OCI-LY7 (cell line): ENCODE data around the gene OPTC. TPM values are rescaled to one million over a fixed set of nuclear protein-coding genes. Genes with fewer than 3 reads are reported as not detected.

Experiments used
- BruUV-seq: library from RNA; stranded (reverse); fragments of 400-500 nt; replicated peaks from 2 replicates; lab custom pipeline; 2021; lab: Mats Ljungman, UMichigan
- CTCF ChIA-PET: fragments of 300-600 bp; sonication (Branson Sonifier 250); formaldehyde crosslinking; loops from one replicate; lab custom pipeline; 2022; ENCODE audit warnings: antibody characterized with exemption; ENCODE audit not compliant: unreplicated experiment; lab: Charles Lee
- POLR2A ChIA-PET: fragments of 300-600 bp; sonication (Branson Sonifier 250); formaldehyde crosslinking; loops from one replicate; lab custom pipeline; 2022; ENCODE audit warnings: antibody characterized with exemption; lab: Charles Lee
- DNase-seq: peaks from one replicate; pipeline ENCODE4 v3.0.0-alpha.2; 2015; ENCODE audit warnings: low spot score
- H2AFZ ChIP-seq: fragments of 200-600 bp; sonication (generic), shearing (Covaris generic); 2 replicates; pipeline ENCODE4 v1.6.1; 2014; ENCODE audit warnings: mild to moderate bottlenecking, antibody characterized with exemption, low read length, moderate library complexity
- H3K27ac ChIP-seq: fragments of 200-600 bp; sonication (generic); 2 replicates; pipeline ENCODE4 v1.5.1; 2014; ENCODE audit warnings: mixed run types, low read depth, mild to moderate bottlenecking, moderate library complexity, low read length, inconsistent platforms; ENCODE audit not compliant: poor library complexity, severe bottlenecking
- H3K36me3 ChIP-seq: fragments of 200-600 bp; sonication (generic); 2 replicates; pipeline ENCODE4 v1.6.1; 2014; ENCODE audit warnings: mild to moderate bottlenecking, antibody characterized with exemption, low read length, moderate library complexity, mixed read lengths; ENCODE audit not compliant: insufficient read depth
- H3K4me1 ChIP-seq: fragments of 200-600 bp; sonication (generic); 2 replicates; pipeline ENCODE4 v1.5.1; 2014; ENCODE audit warnings: mild to moderate bottlenecking, low read length; ENCODE audit not compliant: insufficient read depth, poor library complexity, severe bottlenecking
- H3K4me2 ChIP-seq: fragments of 200-600 bp; sonication (generic); 2 replicates; pipeline ENCODE4 v1.6.1; 2014; ENCODE audit warnings: mild to moderate bottlenecking, low read length
- H3K4me3 ChIP-seq: fragments of 200-600 bp; sonication (generic); 2 replicates; pipeline ENCODE4 v1.5.1; 2014; ENCODE audit warnings: mild to moderate bottlenecking, low read depth, low read length; ENCODE audit not compliant: poor library complexity, severe bottlenecking
- H3K79me2 ChIP-seq: fragments of 200-600 bp; sonication (generic); 2 replicates; pipeline ENCODE4 v1.6.1; 2016; ENCODE audit warnings: low read depth, mild to moderate bottlenecking, low read length, moderate library complexity, mixed read lengths; ENCODE audit not compliant: insufficient read depth
- H3K9me2 ChIP-seq: fragments of 200-600 bp; sonication (generic); 2 replicates; pipeline ENCODE4 v1.6.1; 2016; ENCODE audit warnings: mild to moderate bottlenecking, low read length, mixed read lengths; ENCODE audit not compliant: insufficient read depth
- H3K9me3 ChIP-seq: fragments of 200-600 bp; sonication (generic); 2 replicates; pipeline ENCODE4 v1.6.1; 2014; ENCODE audit warnings: mild to moderate bottlenecking, mixed run types, low read length, mixed read lengths
- H4K20me1 ChIP-seq: fragments of 200-600 bp; sonication (generic); 2 replicates; pipeline ENCODE4 v1.6.1; 2014; ENCODE audit warnings: mild to moderate bottlenecking, antibody characterized with exemption, low read length, moderate library complexity, mixed read lengths; ENCODE audit not compliant: insufficient read depth
- EZH2phosphoT487 ChIP-seq: fragments of 200-600 bp; sonication (generic); IDR thresholded peaks from 2 replicates; pipeline ENCODE4 v1.6.1; 2018; ENCODE audit warnings: low read depth, borderline replicate concordance, mild to moderate bottlenecking, mixed run types, antibody characterized with exemption, low read length, moderate library complexity, mixed read lengths
- intact Hi-C: fragments of 100-400 bp; cut with micrococcal nuclease; formaldehyde crosslinking; loops from one replicate; pipeline ENCODE4 v1.10.0; 2022; ENCODE audit not compliant: unreplicated experiment
- total RNA-seq, 2 experiments: library from RNA; depleted of rRNA in 1 of 2; stranded (reverse); fragments of >200 nt in 1 of 2; shearing (Covaris generic) in 1 of 2; gene quantifications; 2 replicates each; pipeline ENCODE4 v1.2.3, GENCODE V29; 2014 to 2022
- TF ChIP-seq, protein P1 (sequence below): fragments of 200-600 bp; sonication (generic); conservative IDR thresholded peaks from 2 replicates; pipeline ENCODE4 v1.5.1; 2014; ENCODE audit warnings: mild to moderate bottlenecking, antibody characterized with exemption, low read length, moderate library complexity, mixed read lengths

The OPTC gene
- total RNA-seq, 2 experiments from 2014 or later, result not detected

DNA sequence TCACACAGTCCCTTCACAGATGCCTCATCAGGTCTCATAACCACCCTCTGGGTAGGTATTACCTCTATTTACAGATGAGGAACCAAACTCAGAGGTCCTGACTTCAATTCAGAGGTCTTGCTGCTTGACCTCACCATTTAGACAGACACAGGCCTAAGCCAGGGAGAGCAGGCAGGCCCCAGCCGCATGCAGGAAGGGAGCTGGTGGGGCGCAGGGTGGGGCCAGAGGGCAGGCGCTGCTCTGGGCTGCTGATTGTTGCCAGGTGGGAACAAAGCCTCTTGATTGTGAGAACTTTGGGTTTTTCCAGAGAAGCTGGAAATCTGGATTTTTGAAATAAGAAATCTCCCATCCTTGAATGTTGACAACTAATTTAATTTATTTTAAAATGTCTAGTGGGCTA lies 38.2 kb upstream of the OPTC start:
- no peak for TF ChIP-seq EZH2phosphoT487
- TF ChIP-seq, protein P1, sequence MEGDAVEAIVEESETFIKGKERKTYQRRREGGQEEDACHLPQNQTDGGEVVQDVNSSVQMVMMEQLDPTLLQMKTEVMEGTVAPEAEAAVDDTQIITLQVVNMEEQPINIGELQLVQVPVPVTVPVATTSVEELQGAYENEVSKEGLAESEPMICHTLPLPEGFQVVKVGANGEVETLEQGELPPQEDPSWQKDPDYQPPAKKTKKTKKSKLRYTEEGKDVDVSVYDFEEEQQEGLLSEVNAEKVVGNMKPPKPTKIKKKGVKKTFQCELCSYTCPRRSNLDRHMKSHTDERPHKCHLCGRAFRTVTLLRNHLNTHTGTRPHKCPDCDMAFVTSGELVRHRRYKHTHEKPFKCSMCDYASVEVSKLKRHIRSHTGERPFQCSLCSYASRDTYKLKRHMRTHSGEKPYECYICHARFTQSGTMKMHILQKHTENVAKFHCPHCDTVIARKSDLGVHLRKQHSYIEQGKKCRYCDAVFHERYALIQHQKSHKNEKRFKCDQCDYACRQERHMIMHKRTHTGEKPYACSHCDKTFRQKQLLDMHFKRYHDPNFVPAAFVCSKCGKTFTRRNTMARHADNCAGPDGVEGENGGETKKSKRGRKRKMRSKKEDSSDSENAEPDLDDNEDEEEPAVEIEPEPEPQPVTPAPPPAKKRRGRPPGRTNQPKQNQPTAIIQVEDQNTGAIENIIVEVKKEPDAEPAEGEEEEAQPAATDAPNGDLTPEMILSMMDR, result no peak
- Histone ChIP-seq H3K4me1 (peaks cover 95% of the 10 kb centered on the region), H3K9me2 (no peaks in the 10 kb centered on the region), H3K36me3 (no peaks in the 10 kb centered on the region), H3K79me2 (no peaks in the 10 kb centered on the region), H3K27ac (peak overlapping the region; percentile 30), H3K4me3 (no peak overlapping the region), H3K4me2 (peak overlapping the region; percentile 21; the same call in 1 of the 2 replicates), H2AFZ (peak overlapping the region; percentile 66), H4K20me1 (no peaks in the 10 kb centered on the region), H3K9me3 (no peaks in the 10 kb centered on the region)
- peak; percentile 41 for DNase-seq
- intact Hi-C loops, result no loop called here
- ChIA-PET POLR2A (interaction anchor here (0.8 kb wide), 1 partner anchor 449 kb away, joined by 3 read pairs; the partner anchor contains the start of gene TMEM183A), CTCF (no interaction called here)
- no TSS peak for BruUV-seq

DNA sequence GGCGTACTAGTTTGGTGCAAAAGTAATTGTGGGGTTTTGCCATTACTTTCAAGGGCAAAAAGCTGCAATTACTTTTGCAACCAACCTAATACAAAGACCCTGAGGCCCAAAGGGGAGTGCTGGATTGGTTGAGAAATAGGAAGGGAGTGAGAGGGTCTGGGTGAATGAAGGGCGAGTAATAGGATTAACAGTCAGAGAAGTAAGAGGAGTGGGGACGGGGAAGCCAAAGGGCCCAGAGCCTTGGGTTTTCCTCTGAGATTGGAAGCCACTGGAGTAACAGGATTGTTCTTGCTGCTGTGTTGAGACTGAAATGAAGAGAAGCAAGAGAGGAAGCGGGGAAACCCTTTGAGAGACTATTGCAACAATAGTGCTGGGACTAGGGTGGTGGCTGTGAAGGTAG lies 37.4 kb upstream of the OPTC start:
- no peaks in the 10 kb centered on the region for H4K20me1 ChIP-seq
- no peaks in the 10 kb centered on the region for H3K36me3 ChIP-seq
- no peak overlapping the region for H3K27ac ChIP-seq
- no peak for DNase-seq
- intact Hi-C loops, result no loop called here
- H2AFZ ChIP-seq, result peak overlapping the region; percentile 66
- ChIA-PET CTCF (no interaction called here), POLR2A (no interaction called here)
- no TSS peak for BruUV-seq
- H3K4me1 ChIP-seq, result peaks cover 97% of the 10 kb centered on the region
- no peaks in the 10 kb centered on the region for H3K9me2 ChIP-seq
- TF ChIP-seq, protein P1, result no peak
- no peak for TF ChIP-seq EZH2phosphoT487
- H3K4me3 ChIP-seq, result no peak overlapping the region
- H3K9me3 ChIP-seq, result no peaks in the 10 kb centered on the region
- H3K4me2 ChIP-seq, result 0 out of 2 replicates have a peak overlapping the region, but pooled peaks have one; percentile 3
- no peaks in the 10 kb centered on the region for H3K79me2 ChIP-seq

DNA sequence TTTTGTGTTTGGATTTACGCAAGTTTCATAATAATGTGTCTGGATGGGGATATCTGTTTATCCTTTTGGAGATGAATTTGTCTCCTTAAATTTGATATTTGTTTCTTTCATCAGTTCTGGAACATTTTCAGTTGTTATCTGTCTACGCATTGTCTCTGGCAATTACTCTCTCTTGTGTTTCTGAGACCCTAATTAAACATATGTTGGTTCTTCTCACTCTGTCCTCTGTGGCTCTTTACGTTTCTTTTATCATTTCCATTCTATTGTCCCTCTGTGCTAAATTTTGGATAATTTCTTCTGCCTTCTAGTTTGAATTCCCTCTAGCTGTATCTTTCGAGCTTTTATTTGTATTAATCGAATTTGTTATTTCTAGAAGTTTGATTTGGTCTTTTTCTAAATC lies 35.9 kb upstream of the OPTC start:
- Histone ChIP-seq H3K36me3 (no peaks in the 10 kb centered on the region), H3K4me3 (no peak overlapping the region), H3K9me2 (no peaks in the 10 kb centered on the region), H3K9me3 (no peaks in the 10 kb centered on the region), H3K4me2 (no peak overlapping the region), H3K4me1 (peaks cover 97% of the 10 kb centered on the region), H2AFZ (0 out of 2 replicates have a peak overlapping the region, but pooled peaks have one; percentile 59), H3K27ac (no peak overlapping the region), H3K79me2 (no peaks in the 10 kb centered on the region), H4K20me1 (no peaks in the 10 kb centered on the region)
- no TSS peak for BruUV-seq
- TF ChIP-seq, protein P1, result no peak
- no peak for TF ChIP-seq EZH2phosphoT487
- ChIA-PET CTCF (no interaction called here), POLR2A (no interaction called here)
- intact Hi-C loops, result no loop called here
- no peak for DNase-seq
